ENCODE measurements around the gene SELENOO.

The SELENOO gene

GRCh38 chr22:50257041-50257440 is 56.2 kb downstream of the SELENOO start:
- no peak for DNase-seq

- DNase-seq, result no peak
Observed at GRCh38 chr22:50257451-50258360, 56.9 kb downstream of the SELENOO start.

- no peak for DNase-seq
Observed at GRCh38 chr22:50258361-50259292, 57.8 kb downstream of the SELENOO start.

- DNase-seq, result no peak
Observed at GRCh38 chr22:50259302-50259701, 58.5 kb downstream of the SELENOO start.

- no peak for DNase-seq
Observed at GRCh38 chr22:50260434-50260800, 59.6 kb downstream of the SELENOO start.

GRCh38 chr22:50260801-50261614 is 60.2 kb downstream of the SELENOO start:
- DNase-seq, result peak; percentile 24

- no peak for DNase-seq
Observed at GRCh38 chr22:50261615-50262459, 61.0 kb downstream of the SELENOO start, which contains the start of gene MAPK12. TSS of gene MAPK12 (minus strand) at chr22:50261683. CDS start at chr22:50261509, 174 bp downstream.

- DNase-seq, result peak; percentile 25
Observed at GRCh38 chr22:50262460-50262911, 61.7 kb downstream of the SELENOO start.

- no peak for DNase-seq
Observed at GRCh38 chr22:50262973-50263617, 62.3 kb downstream of the SELENOO start.

GRCh38 chr22:50264104-50264745 is 63.4 kb downstream of the SELENOO start:
- no peak for DNase-seq

GRCh38 chr22:50264946-50265669 is 64.3 kb downstream of the SELENOO start:
- DNase-seq, result no peak

- no peak for DNase-seq
Observed at GRCh38 chr22:50266994-50267393, 66.2 kb downstream of the SELENOO start.
